Measurements from ENCODE around the gene LCE3B.
"Not testable (repeated sequence)": the region's sequence is repeated elsewhere in the genome, so short reads cannot be mapped to it uniquely, and the experiment has no call there.

Gene LCE3B, protein sequence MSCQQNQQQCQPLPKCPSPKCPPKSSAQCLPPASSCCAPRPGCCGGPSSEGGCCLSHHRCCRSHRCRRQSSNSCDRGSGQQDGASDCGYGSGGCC

DNA sequence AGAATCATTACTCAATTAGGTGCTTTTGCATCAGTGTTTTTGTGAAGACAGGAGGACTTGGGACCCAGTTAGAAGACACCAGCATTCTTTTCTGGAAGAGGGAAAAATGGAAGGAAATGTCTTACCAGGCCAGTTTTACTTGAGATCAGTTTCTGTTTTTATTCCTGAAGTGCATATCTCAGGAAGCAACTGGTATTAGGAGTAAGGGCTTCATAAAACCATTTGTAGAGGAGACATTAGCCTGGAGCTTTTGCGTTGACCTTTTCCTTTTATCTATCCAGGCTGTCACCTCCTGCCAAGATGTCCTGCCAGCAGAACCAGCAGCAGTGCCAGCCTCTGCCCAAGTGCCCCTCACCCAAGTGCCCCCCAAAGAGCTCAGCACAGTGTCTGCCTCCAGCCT lies at the start of gene LCE3B:
Gene LCE3B, plus strand, starts transcription at position 301 of the 400 bp plus-strand sequence. Its CDS starts 0 bp downstream, at position 301.
- in situ Hi-C loops (cut with MboI; ENCODE audit: low sequenced_read_pairs): no loop called here

GRCh38 chr1:152565115-152565514 lies 48.5 kb upstream of the LCE3B start:
- in situ Hi-C loops (cut with MboI; ENCODE audit: low sequenced_read_pairs): no loop called here

GRCh38 chr1:152565535-152566215 lies 47.9 kb upstream of the LCE3B start:
- in situ Hi-C loops (cut with MboI; ENCODE audit: low sequenced_read_pairs): no loop called here

DNA sequence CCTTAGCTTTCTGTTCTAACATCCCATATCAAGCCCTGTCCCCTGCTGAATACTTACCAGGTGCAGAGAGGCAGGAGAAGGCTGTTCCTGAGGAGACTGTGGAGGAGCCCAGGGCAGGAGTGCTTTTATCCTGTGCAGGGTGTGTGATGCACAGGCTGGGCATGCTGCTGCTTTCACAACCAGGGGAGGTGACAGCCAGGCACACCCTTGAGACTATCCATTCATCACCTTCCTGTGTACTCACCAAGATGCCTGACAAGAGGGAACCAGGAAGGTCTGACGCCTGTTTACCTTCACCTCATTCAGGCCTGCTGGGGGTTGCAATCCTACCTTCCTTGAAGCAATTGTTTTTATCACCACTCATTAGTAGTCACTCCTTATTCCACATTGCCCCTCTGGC lies 46.9 kb upstream of the LCE3B start, which contains the start of gene LCE3E:
Gene LCE3E, minus strand, starts transcription at position 100 of the 400 bp plus-strand sequence. CDS start 572 bp downstream, outside the sequence.
- in situ Hi-C loops (cut with MboI; ENCODE audit: low sequenced_read_pairs): no loop called here

DNA sequence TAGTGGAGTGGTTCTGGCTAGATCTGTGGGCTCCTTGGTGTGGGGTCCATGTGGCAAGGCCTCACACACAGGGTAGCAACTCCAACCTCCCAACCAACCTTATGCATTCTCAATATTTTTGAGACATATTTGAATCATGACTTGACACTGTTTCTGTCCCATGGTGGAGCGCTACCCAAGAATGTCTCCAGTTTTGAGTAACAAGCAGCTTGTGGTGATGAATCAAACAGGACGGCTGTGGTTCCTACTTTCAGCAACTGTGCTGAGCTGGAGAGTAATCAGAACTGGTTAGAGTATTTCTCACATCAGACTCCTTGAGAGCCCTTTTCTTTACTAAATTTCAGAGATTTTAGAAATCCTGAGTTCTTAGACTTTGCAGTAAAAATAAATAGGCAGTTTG lies 36.4 kb upstream of the LCE3B start:
- in situ Hi-C loops (cut with MboI; ENCODE audit: low sequenced_read_pairs): no loop called here

DNA sequence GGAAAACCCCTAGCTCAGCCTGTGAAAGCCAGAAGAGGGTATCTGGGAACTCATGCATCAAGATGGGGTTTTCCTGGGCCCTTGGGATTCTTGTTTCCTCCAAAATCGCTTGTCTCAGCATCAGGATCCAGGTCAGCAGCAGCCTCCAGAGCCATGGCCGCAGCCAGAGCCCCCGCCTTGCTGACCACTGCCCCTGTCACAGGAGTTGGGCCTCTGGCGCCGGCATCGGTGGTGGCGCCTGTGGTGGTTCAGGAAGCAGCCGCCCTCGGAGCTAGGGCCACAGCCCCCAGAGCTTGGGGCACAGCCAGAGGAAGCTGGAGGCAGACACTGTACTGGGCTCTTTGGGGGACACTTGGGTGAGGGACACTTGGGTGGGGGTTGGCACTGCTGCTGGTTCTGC lies 34.1 kb upstream of the LCE3B start:
- in situ Hi-C loops (cut with MboI; ENCODE audit: low sequenced_read_pairs): not testable (repeated sequence)

DNA sequence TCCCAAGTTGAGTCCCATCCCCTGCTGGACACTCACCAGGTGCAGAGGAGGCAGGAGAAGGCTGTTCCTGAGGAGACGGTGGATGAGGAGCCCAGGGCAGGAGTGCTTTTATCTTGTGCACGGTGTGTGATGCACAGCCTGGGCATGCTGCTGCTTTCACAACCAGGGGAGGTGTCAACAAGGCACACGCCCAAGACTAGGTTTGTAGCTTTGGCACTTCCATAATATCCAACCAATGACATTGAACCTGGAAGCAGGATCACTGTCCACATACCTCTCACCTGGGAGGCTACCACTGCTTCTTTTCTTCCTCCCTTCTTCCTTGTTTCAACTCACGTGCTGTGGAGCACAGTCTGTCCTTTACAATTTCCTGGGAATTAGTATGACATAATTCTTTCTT lies 33.2 kb upstream of the LCE3B start, which contains the start of gene LCE3D:
Gene LCE3D, minus strand, starts transcription at position 84 of the 400 bp plus-strand sequence. CDS start 580 bp downstream, outside the sequence.
- in situ Hi-C loops (cut with MboI; ENCODE audit: low sequenced_read_pairs): no loop called here

DNA sequence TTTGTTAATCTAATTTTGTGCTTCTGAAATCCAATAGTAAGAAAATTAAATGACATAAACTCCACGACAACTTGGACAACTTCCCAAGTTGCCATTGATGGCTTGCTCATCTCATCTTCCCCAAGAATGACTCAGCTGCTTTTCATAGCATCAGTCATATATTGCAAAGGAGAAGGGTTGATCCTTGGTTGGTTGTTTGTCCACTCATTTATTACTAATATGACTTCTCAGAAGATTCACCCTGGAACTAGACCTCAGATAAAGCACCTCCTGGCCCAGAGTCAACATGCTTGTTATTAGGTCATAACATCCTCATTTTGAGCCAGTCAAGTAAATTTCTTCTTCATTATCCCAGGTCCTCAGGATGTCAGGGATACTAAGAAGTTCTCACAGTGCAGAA lies 31.0 kb upstream of the LCE3B start:
- in situ Hi-C loops (cut with MboI; ENCODE audit: low sequenced_read_pairs): no loop called here

- in situ Hi-C loops (cut with MboI; ENCODE audit: low sequenced_read_pairs): no loop called here
Observed at GRCh38 chr1:152585586-152585985, 28.0 kb upstream of the LCE3B start.

- in situ Hi-C loops (cut with MboI; ENCODE audit: low sequenced_read_pairs): no loop called here
Observed at GRCh38 chr1:152596986-152597385, 16.6 kb upstream of the LCE3B start.

- in situ Hi-C loops (cut with MboI; ENCODE audit: low sequenced_read_pairs): no loop called here
Observed at GRCh38 chr1:152599934-152600333, 13.7 kb upstream of the LCE3B start, which contains the start of gene LCE3C. TSS of gene LCE3C (plus strand) at chr1:152600234. CDS start at chr1:152600732, 498 bp downstream.

- in situ Hi-C loops (cut with MboI; ENCODE audit: low sequenced_read_pairs): no loop called here
Observed at GRCh38 chr1:152621993-152622392, 8.4 kb downstream of the LCE3B start.

DNA sequence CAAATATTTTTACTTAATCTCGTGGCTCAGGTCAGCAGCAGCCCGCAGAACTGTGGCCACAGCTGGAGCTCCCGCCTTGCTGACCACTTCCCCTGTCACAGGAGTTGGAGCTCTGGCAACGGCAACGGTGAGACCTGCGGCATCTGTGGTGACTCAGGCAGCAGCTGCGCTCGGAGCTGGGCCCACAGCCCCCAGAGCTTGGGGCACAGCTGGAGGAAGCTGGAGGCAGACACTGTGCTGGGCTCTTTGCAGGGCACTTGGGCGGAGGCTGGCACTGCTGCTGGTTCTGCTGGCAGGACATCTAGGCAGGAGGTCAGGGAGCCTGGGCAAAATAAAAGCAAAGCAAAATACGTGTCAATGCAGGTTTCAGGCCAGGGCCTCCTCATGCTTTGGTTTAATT lies 9.2 kb downstream of the LCE3B start, which contains the start of gene LCE3A:
Gene LCE3A, minus strand, starts transcription at position 301 of the 400 bp plus-strand sequence. Its CDS starts 0 bp downstream, at position 301.
- in situ Hi-C loops (cut with MboI; ENCODE audit: low sequenced_read_pairs): no loop called here

DNA sequence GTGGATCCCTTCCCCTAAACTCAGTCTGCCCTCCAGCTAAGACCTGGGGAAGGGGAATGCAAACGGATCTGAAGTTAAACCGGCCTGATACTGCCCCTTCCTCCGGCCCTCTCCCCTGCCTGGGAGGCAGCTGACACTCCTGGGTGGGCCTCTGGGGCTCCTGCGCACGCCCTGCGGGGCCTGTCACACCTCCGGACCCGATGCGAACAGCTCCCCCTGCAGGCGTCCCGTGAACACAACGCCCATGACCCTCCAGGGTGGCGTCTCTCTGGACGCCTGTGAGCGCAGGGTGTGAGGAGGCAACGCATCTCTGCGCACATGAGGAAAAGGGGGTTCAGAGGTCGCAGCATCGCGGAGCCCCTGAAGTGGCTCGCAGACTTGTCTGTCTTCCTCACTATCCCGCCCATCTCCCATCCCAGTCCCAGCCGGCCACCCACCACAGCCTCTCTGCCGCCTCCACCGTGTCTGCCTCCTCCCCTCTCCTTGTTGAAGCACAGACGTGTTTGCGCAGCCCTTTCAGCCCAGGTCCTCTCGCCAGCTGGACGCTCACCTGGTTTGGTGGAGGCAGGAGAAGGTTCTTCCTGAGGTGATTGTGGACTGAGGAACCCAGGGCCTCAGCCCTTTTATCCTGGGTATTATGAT lies 9.7 kb downstream of the LCE3B start:
- in situ Hi-C loops (cut with MboI; ENCODE audit: low sequenced_read_pairs): no loop called here

- in situ Hi-C loops (cut with MboI; ENCODE audit: low sequenced_read_pairs): no loop called here
Observed at GRCh38 chr1:152626744-152627143, 13.1 kb downstream of the LCE3B start.

DNA sequence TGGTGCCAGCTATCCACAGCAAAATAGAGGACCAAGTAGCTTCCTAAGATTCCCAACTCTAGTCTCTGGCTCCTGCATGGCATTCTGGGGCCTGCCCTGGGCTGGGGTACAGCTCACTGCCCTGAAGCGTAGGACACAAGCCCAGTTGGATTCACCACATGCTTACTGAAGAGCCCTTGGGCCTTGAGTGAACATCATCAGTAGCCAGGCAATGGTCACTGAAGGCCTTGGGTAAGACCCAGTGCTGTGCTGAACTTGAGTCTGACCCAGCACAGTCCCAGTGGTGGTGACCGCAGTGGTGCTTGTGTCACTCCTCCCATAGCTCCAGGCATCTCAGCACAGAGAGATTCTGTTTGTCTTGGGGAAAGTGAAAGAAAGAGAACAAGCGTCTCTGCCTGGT lies 17.0 kb downstream of the LCE3B start:
- in situ Hi-C loops (cut with MboI; ENCODE audit: low sequenced_read_pairs): no loop called here

DNA sequence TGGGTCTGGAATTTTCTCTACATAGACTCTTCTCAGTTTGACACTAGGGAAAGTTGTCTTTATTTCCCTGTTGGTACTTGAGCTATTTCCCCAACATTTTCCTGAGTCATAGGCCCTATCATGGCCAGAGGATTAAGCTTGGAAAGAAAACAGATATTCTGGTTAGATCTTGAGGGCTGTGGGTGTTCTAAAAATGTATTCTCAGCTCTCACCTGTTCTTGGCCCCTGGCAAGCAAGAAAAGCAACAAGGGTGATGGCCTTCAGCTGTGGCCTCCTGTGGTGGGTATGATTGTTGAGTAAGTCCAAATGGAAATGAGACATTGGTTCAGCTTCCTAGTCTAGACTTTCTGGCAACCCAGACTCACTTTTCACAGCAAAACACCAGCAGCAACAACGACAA lies 26.7 kb downstream of the LCE3B start:
- in situ Hi-C loops (cut with MboI; ENCODE audit: low sequenced_read_pairs): no loop called here

DNA sequence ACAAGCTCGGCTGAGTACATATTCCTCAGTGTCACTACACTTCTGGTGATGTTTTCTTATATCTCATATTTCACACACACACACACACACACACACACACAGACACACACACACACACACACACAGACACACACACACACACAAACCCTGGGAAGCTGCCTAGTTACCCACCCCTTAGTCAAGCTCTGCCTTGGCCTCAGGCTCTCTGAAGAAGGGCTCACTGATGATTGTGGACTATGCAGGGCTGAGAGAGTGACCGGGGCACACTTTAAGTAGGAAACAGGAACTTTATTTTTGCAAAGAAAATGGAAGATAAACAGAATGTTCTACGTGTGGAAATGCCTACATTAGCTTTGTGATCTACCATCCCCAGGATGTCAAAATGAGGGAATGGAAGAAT lies 30.3 kb downstream of the LCE3B start:
- in situ Hi-C loops (cut with MboI; ENCODE audit: low sequenced_read_pairs): no loop called here

GRCh38 chr1:152645146-152645545 lies 31.5 kb downstream of the LCE3B start:
- in situ Hi-C loops (cut with MboI; ENCODE audit: low sequenced_read_pairs): no loop called here

- in situ Hi-C loops (cut with MboI; ENCODE audit: low sequenced_read_pairs): no loop called here
Observed at GRCh38 chr1:152646656-152647055, 33.0 kb downstream of the LCE3B start.

- in situ Hi-C loops (cut with MboI; ENCODE audit: low sequenced_read_pairs): no loop called here
Observed at GRCh38 chr1:152654110-152654509, 40.5 kb downstream of the LCE3B start.

GRCh38 chr1:152656459-152656858 lies 42.8 kb downstream of the LCE3B start:
- in situ Hi-C loops (cut with MboI; ENCODE audit: low sequenced_read_pairs): no loop called here
